GM23248 (cell line): ENCODE data around the gene NMS. TPM values are rescaled to one million over a fixed set of nuclear protein-coding genes. Genes with fewer than 3 reads are reported as not detected.

Experiments
- DNase-seq: peaks from one replicate; pipeline ENCODE4 v3.0.0-alpha.2; 2015
- H2AFZ ChIP-seq: fragments of 200-600 bp; sonication (generic); 2 replicates; pipeline ENCODE4 v1.6.1; 2016; ENCODE audit warnings: antibody characterized with exemption
- H3F3A ChIP-seq: fragments of 200-600 bp; sonication (generic); 2 replicates; pipeline ENCODE4 v1.6.1; 2016; ENCODE audit warnings: mild to moderate bottlenecking, antibody characterized with exemption, mixed run types; ENCODE audit not compliant: insufficient read depth
- H3K27ac ChIP-seq: fragments of 200-600 bp; sonication (generic); 2 replicates; pipeline ENCODE4 v1.5.1; 2016; ENCODE audit warnings: mild to moderate bottlenecking
- H3K27me3 ChIP-seq: fragments of 200-600 bp; sonication (generic); replicated peaks from 2 replicates; pipeline ENCODE4 v1.6.1; 2016; ENCODE audit warnings: mild to moderate bottlenecking; ENCODE audit not compliant: insufficient read depth
- H3K36me3 ChIP-seq: fragments of 200-600 bp; sonication (generic); 2 replicates; pipeline ENCODE4 v1.6.1; 2016; ENCODE audit warnings: low read depth, mild to moderate bottlenecking
- H3K4me1 ChIP-seq: fragments of 200-600 bp; sonication (generic); 2 replicates; pipeline ENCODE4 v1.6.1; 2016; ENCODE audit warnings: mild to moderate bottlenecking; ENCODE audit not compliant: insufficient read depth
- H3K4me2 ChIP-seq: fragments of 200-600 bp; sonication (generic); one replicate; pipeline ENCODE4 v1.6.1; 2016; ENCODE audit warnings: mild to moderate bottlenecking; ENCODE audit not compliant: unreplicated experiment
- H3K4me3 ChIP-seq: fragments of 200-600 bp; sonication (generic); 2 replicates; pipeline ENCODE4 v1.5.1; 2016; ENCODE audit warnings: mild to moderate bottlenecking
- H3K79me2 ChIP-seq: fragments of 200-600 bp; sonication (generic); 2 replicates; pipeline ENCODE4 v1.6.1; 2016; ENCODE audit warnings: mild to moderate bottlenecking; ENCODE audit not compliant: insufficient read depth
- H3K9ac ChIP-seq: fragments of 200-600 bp; sonication (generic); 2 replicates; pipeline ENCODE4 v1.6.1; 2016; ENCODE audit warnings: mild to moderate bottlenecking
- H3K9me2 ChIP-seq: fragments of 200-600 bp; sonication (generic); 2 replicates; pipeline ENCODE4 v1.6.1; 2016; ENCODE audit warnings: mixed run types, mild to moderate bottlenecking, moderate library complexity; ENCODE audit not compliant: insufficient read depth
- H3K9me3 ChIP-seq: fragments of 200-600 bp; sonication (generic); one replicate; pipeline ENCODE4 v1.6.1; 2017; ENCODE audit warnings: low read depth
- H4K20me1 ChIP-seq: fragments of 200-600 bp; sonication (generic); 2 replicates; pipeline ENCODE4 v1.6.0; 2016; ENCODE audit not compliant: insufficient read depth
- EZH2 ChIP-seq: fragments of 200-600 bp; sonication (generic); IDR thresholded peaks from 2 replicates; pipeline ENCODE4 v1.6.1; 2018; ENCODE audit warnings: antibody characterized with exemption, mild to moderate bottlenecking; ENCODE audit not compliant: insufficient read depth, poor library complexity, severe bottlenecking
- EZH2phosphoT487 ChIP-seq: fragments of 200-600 bp; sonication (generic); IDR thresholded peaks from 2 replicates; pipeline ENCODE4 v1.6.1; 2018; ENCODE audit warnings: antibody characterized with exemption, moderate library complexity, mild to moderate bottlenecking, low read depth; ENCODE audit not compliant: insufficient read depth
- WGBS, 2 experiments: methylation state at CpG; one replicate each; pipeline ENCODE4 v1.1.6; 2015 to 2017; ENCODE audit warnings: low lambda C conversion rate in 2 of 2, low coverage in 1 of 2; ENCODE audit errors: missing lambda C conversion rate in 2 of 2; 5-methylcytosine and 5-hydroxymethylcytosine counted together
- in situ Hi-C: fragments of 300-500 bp; cut with MboI; formaldehyde crosslinking; loops from 2 replicates; pipeline ENCODE4 v1.15.0; 2020
- polyA plus RNA-seq: library from polyadenylated mRNA; unstranded; fragments of >200 nt; fragmentation: Nextera tagmentation; extraction: Ambion mirVana; gene quantifications from 2 replicates; pipeline ENCODE4 v1.2.1, GENCODE V29; 2016
- total RNA-seq: library from RNA; depleted of rRNA; stranded (reverse); fragments of >200 nt; shearing (Covaris generic); gene quantifications from 2 replicates; pipeline ENCODE4 v1.2.3, GENCODE V29; 2014

Gene NMS
- total and polyA plus RNA-seq, 2 experiments from 2014 or later, result not detected

DNA sequence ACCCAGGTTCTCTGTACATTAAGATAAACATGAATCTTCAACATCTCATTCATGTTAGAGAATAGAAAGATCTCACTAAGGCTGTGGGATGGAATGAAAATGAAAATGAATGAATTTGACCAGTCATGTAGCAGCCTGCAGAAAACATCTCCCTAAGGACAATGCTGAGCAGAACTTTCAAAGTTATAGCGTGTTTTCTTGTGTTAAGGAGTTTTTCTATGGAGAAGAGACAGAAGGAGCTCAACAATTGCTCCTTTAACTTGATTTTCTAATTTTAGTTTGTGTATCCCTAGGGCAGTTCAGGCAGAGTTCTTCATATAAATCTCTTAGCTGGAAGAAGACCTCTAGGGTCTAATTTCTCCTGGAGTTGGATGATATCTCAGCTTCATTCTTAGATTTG, 47.3 kb downstream of the NMS start:
- H3F3A ChIP-seq, result no peaks in the 10 kb centered on the region
- H3K4me2 ChIP-seq, result no peak overlapping the region
- 0 to 4% methylated on average over 1 of the region's 1 CpG for whole genome bisulfite sequencing, 2 experiments
- H4K20me1 ChIP-seq, result no peaks in the 10 kb centered on the region
- no peaks in the 10 kb centered on the region for H3K9me2 ChIP-seq
- no peaks in the 10 kb centered on the region for H3K9me3 ChIP-seq
- H3K27ac ChIP-seq, result no peak overlapping the region
- H3K4me3 ChIP-seq, result no peak overlapping the region
- H3K27me3 ChIP-seq, result peaks cover 6% of the 10 kb centered on the region; the same call in 1 of the 2 replicates
- DNase-seq, result no peak
- TF ChIP-seq EZH2 (no peak), EZH2phosphoT487 (no peak)
- H3K9ac ChIP-seq, result no peak overlapping the region
- H3K79me2 ChIP-seq, result no peaks in the 10 kb centered on the region
- H2AFZ ChIP-seq, result no peak overlapping the region
- H3K36me3 ChIP-seq, result no peaks in the 10 kb centered on the region
- in situ Hi-C loops, result no loop called here
- H3K4me1 ChIP-seq, result no peaks in the 10 kb centered on the region

DNA sequence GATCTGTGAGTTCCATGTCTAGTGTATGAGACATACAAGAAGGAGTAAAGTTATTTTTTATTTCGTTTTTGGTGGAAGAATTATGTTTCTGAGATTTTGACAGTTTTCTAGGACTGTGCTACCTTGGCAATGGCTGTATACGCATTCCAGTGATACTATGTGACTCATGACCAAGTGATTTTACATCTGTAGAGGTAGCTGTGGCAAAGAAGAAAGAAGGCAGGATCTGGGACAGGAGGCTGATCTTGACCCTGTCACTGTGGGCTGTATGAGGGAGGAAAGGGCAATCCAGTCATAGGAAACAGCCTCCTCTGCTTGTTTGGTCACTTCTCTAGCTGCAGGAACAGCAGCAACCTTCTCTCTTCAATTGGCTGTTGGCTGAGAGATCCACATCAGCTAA, 48.5 kb downstream of the NMS start:
- DNase-seq, result no peak
- H3K4me2 ChIP-seq, result no peak overlapping the region
- H3K27me3 ChIP-seq, result peaks cover 6% of the 10 kb centered on the region; the same call in 1 of the 2 replicates
- H3F3A ChIP-seq, result no peaks in the 10 kb centered on the region
- H4K20me1 ChIP-seq, result no peaks in the 10 kb centered on the region
- no peaks in the 10 kb centered on the region for H3K4me1 ChIP-seq
- H2AFZ ChIP-seq, result no peak overlapping the region
- in situ Hi-C loops, result no loop called here
- no peaks in the 10 kb centered on the region for H3K9me2 ChIP-seq
- H3K4me3 ChIP-seq, result no peak overlapping the region
- no peak for TF ChIP-seq EZH2phosphoT487
- TF ChIP-seq EZH2, result no peak
- H3K79me2 ChIP-seq, result no peaks in the 10 kb centered on the region
- no peaks in the 10 kb centered on the region for H3K36me3 ChIP-seq
- H3K9me3 ChIP-seq, result no peaks in the 10 kb centered on the region
- H3K27ac ChIP-seq, result no peak overlapping the region
- no peak overlapping the region for H3K9ac ChIP-seq
- 14 to 15% methylated on average over 2 of the region's 2 CpGs for WGBS, 2 experiments

- H3K9me3 ChIP-seq, result no peaks in the 10 kb centered on the region
- 39 to 45% methylated on average over 2 of the region's 2 CpGs for WGBS, 2 experiments
- no peaks in the 10 kb centered on the region for H3K36me3 ChIP-seq
- no peak for TF ChIP-seq EZH2phosphoT487
- no peak for TF ChIP-seq EZH2
- no peaks in the 10 kb centered on the region for H4K20me1 ChIP-seq
- no peaks in the 10 kb centered on the region for H3K9me2 ChIP-seq
- no peak overlapping the region for H3K4me2 ChIP-seq
- H3F3A ChIP-seq, result no peaks in the 10 kb centered on the region
- H3K79me2 ChIP-seq, result no peaks in the 10 kb centered on the region
- no peak overlapping the region for H3K4me3 ChIP-seq
- no peak overlapping the region for H2AFZ ChIP-seq
- DNase-seq, result peak; percentile 17
- H3K27me3 ChIP-seq, result peaks cover 6% of the 10 kb centered on the region; the same call in 1 of the 2 replicates
- in situ Hi-C loops, result no loop called here
- no peaks in the 10 kb centered on the region for H3K4me1 ChIP-seq
- no peak overlapping the region for H3K9ac ChIP-seq
- no peak overlapping the region for H3K27ac ChIP-seq
Measured at GRCh38 chr2:100520224-100520623, 49.9 kb downstream of the NMS start.

- WGBS, 2 experiments, result 35 to 58% methylated on average over 1 of the region's 1 CpG
- no peak for DNase-seq
- no peaks in the 10 kb centered on the region for H3K4me1 ChIP-seq
Measured at GRCh38 chr2:100522430-100522829, 52.1 kb downstream of the NMS start.

GRCh38 chr2:100524331-100524730, 54.0 kb downstream of the NMS start:
- Histone ChIP-seq H3K4me1 (no peaks in the 10 kb centered on the region), H3K9me3 (no peaks in the 10 kb centered on the region), H3K9ac (no peak overlapping the region), H3F3A (no peaks in the 10 kb centered on the region), H4K20me1 (no peaks in the 10 kb centered on the region), H3K4me3 (no peak overlapping the region), H3K27me3 (no peaks in the 10 kb centered on the region), H3K79me2 (no peaks in the 10 kb centered on the region), H3K27ac (no peak overlapping the region), H3K36me3 (no peaks in the 10 kb centered on the region), H3K9me2 (no peaks in the 10 kb centered on the region), H2AFZ (no peak overlapping the region), H3K4me2 (no peak overlapping the region)
- TF ChIP-seq EZH2 (no peak), EZH2phosphoT487 (no peak)
- peak; percentile 20 for DNase-seq
- 39 to 59% methylated on average over 2 of the region's 2 CpGs for WGBS, 2 experiments
- in situ Hi-C loops, result no loop called here

More at GRCh38 chr2:100522430-100522829, 52.1 kb downstream of the NMS start:
- Histone ChIP-seq H3K4me2 (no peak overlapping the region), H3K4me3 (no peak overlapping the region), H3K79me2 (no peaks in the 10 kb centered on the region), H3K9me2 (no peaks in the 10 kb centered on the region), H3K27ac (no peak overlapping the region), H3K9me3 (no peaks in the 10 kb centered on the region), H3F3A (no peaks in the 10 kb centered on the region), H2AFZ (no peak overlapping the region), H3K9ac (no peak overlapping the region), H3K36me3 (no peaks in the 10 kb centered on the region), H4K20me1 (no peaks in the 10 kb centered on the region), H3K27me3 (0 out of 2 replicates have a peak, but pooled peaks cover 3% of the 10 kb centered on the region)
- TF ChIP-seq EZH2phosphoT487, result no peak
- TF ChIP-seq EZH2, result no peak
- in situ Hi-C loops, result no loop called here
